ENCODE measurements around the gene GNPTAB.

Gene GNPTAB

DNA sequence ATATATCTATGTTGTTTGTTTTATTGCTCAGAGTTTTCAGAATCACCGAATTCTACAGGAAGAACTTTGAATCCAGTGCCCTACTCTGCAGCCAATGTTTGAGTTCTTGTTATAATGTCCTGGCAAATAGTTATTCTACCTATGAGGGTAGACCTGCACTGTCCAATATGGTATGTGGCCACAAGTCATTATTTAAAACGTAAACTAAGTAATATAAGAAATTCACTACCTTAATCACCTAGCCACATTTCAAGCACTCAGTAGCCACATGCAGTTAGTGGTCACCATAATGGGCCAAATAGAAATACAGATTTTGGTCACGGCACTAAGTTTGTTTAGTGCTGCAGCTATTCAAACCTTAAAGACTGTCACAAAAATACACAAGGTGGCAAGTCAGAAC, 26.4 kb downstream of the GNPTAB start:
- H2AFZ ChIP-seq (ENCODE audit: low read depth), result no peak overlapping the region
- H3K79me2 ChIP-seq (ENCODE audit: insufficient read depth, low read depth), result peaks cover 63% of the 10 kb centered on the region; the same call in 1 of the 2 replicates
- no peaks in the 10 kb centered on the region for H4K20me1 ChIP-seq (ENCODE audit: insufficient read depth)
- TF ChIP-seq CTCF (conservative IDR thresholded peaks at IDR 0.05; ENCODE audit: low read depth, low read length), result no peak
- H3K27ac ChIP-seq, result no peak overlapping the region
- H3K9ac ChIP-seq, result no peak overlapping the region
- H3K36me3 ChIP-seq (ENCODE audit: insufficient read depth), result no peaks in the 10 kb centered on the region
- no peak overlapping the region for H3K4me2 ChIP-seq
- no peak overlapping the region for H3K4me3 ChIP-seq (IDR thresholded peaks at IDR 0.05; ENCODE audit: insufficient read depth, low read depth, low read length)
- H3K4me1 ChIP-seq (ENCODE audit: low read depth, poor library complexity, severe bottlenecking), result peaks cover 3% of the 10 kb centered on the region
- no peaks in the 10 kb centered on the region for H3K27me3 ChIP-seq (ENCODE audit: insufficient read depth, low read depth)

DNA sequence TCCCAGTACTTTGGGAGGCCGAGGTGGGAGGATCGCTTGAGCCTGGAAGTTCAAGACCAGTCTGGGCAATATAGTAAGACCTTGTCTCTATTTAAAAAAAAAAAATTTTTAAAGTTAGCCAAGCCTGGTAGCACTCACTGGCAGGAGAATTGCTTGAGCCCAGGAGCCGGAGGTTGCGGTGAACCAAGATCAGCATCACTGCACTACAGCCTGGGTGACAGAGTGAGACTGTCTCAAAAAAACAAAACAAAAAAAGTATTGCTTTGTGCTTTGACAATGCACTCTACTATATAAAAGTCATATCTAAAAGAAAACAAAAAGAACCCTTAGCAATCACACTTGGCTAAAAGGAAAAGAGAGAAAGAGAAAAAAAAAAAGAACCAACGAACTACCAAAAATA, 26.8 kb downstream of the GNPTAB start:
- H3K9ac ChIP-seq, result no peak overlapping the region
- no peaks in the 10 kb centered on the region for H3K36me3 ChIP-seq (ENCODE audit: insufficient read depth)
- no peak overlapping the region for H2AFZ ChIP-seq (ENCODE audit: low read depth)
- no peak for TF ChIP-seq CTCF (conservative IDR thresholded peaks at IDR 0.05; ENCODE audit: low read depth, low read length)
- H3K27me3 ChIP-seq (ENCODE audit: insufficient read depth, low read depth), result no peaks in the 10 kb centered on the region
- peaks cover 63% of the 10 kb centered on the region; the same call in 1 of the 2 replicates for H3K79me2 ChIP-seq (ENCODE audit: insufficient read depth, low read depth)
- H3K4me2 ChIP-seq, result no peak overlapping the region
- no peaks in the 10 kb centered on the region for H4K20me1 ChIP-seq (ENCODE audit: insufficient read depth)
- H3K4me3 ChIP-seq (IDR thresholded peaks at IDR 0.05; ENCODE audit: insufficient read depth, low read depth, low read length), result no peak overlapping the region
- H3K4me1 ChIP-seq (ENCODE audit: low read depth, poor library complexity, severe bottlenecking), result peaks cover 3% of the 10 kb centered on the region
- no peak overlapping the region for H3K27ac ChIP-seq

- no peaks in the 10 kb centered on the region for H3K36me3 ChIP-seq (ENCODE audit: insufficient read depth)
- no peak overlapping the region for H3K4me3 ChIP-seq (IDR thresholded peaks at IDR 0.05; ENCODE audit: insufficient read depth, low read depth, low read length)
- no peak overlapping the region for H3K4me2 ChIP-seq
- H3K27ac ChIP-seq, result no peak overlapping the region
- H3K27me3 ChIP-seq (ENCODE audit: insufficient read depth, low read depth), result no peaks in the 10 kb centered on the region
- peaks cover 57% of the 10 kb centered on the region; the same call in 1 of the 2 replicates for H3K79me2 ChIP-seq (ENCODE audit: insufficient read depth, low read depth)
- TF ChIP-seq CTCF (conservative IDR thresholded peaks at IDR 0.05; ENCODE audit: low read depth, low read length), result no peak
- H3K9ac ChIP-seq, result no peak overlapping the region
- peaks cover 3% of the 10 kb centered on the region for H3K4me1 ChIP-seq (ENCODE audit: low read depth, poor library complexity, severe bottlenecking)
- H4K20me1 ChIP-seq (ENCODE audit: insufficient read depth), result no peaks in the 10 kb centered on the region
- H2AFZ ChIP-seq (ENCODE audit: low read depth), result no peak overlapping the region
Measured at GRCh38 chr12:101802486-101802885, 28.3 kb downstream of the GNPTAB start.

DNA sequence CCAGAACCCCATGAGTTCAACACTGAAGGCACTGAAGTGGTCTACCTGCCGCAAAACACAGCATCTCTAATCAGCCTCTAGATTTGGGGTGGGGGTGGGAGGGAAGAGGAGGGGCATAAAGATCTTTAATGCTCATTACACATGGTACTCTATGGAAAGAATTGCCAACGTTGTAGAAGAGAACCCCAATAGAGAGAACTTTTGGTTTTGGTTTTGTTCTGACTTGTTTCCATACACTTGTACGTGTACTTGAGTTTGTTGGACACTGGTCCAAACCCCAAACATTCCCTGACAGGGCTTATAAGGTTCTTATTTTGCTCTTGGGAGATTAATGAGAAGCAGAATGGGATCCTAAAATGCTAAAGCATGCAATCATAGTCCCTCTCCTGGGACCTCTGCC, 31.0 kb downstream of the GNPTAB start:
- Histone ChIP-seq H2AFZ (ENCODE audit: low read depth) (no peak overlapping the region), H3K4me1 (ENCODE audit: low read depth, poor library complexity, severe bottlenecking) (no peaks in the 10 kb centered on the region), H3K79me2 (ENCODE audit: insufficient read depth, low read depth) (peaks cover 31% of the 10 kb centered on the region; the same call in 1 of the 2 replicates), H3K4me3 (IDR thresholded peaks at IDR 0.05; ENCODE audit: insufficient read depth, low read depth, low read length) (no peak overlapping the region), H3K27ac (no peak overlapping the region), H3K27me3 (ENCODE audit: insufficient read depth, low read depth) (no peaks in the 10 kb centered on the region), H3K9ac (no peak overlapping the region), H3K36me3 (ENCODE audit: insufficient read depth) (no peaks in the 10 kb centered on the region), H4K20me1 (ENCODE audit: insufficient read depth) (no peaks in the 10 kb centered on the region), H3K4me2 (no peak overlapping the region)
- no peak for TF ChIP-seq CTCF (conservative IDR thresholded peaks at IDR 0.05; ENCODE audit: low read depth, low read length)

Measured in KMS-11 (cell line).